H1 (cell line): ENCODE measurements around the gene ADCY5. TPM values are rescaled to one million over a fixed set of nuclear protein-coding genes. Genes with fewer than 3 reads are reported as not detected.

Source experiments
- ATF3 ChIP-seq: IDR thresholded peaks from 2 replicates; pipeline ENCODE4 v1.6.1; 2011; ENCODE audit warnings: low read depth, mild to moderate bottlenecking, low read length; ENCODE audit not compliant: insufficient read depth
- KDM5A ChIP-seq: fragments of 200-600 bp; IDR thresholded peaks from 2 replicates; pipeline ENCODE4 v1.7.1; 2012; ENCODE audit warnings: mild to moderate bottlenecking, low read length, inconsistent platforms, mixed read lengths
- MAX ChIP-seq: IDR thresholded peaks from 2 replicates; pipeline ENCODE4 v1.6.1; 2012; ENCODE audit warnings: inconsistent platforms
- SAP30 ChIP-seq: fragments of 300-600 bp; sonication (generic); IDR thresholded peaks from 2 replicates; pipeline ENCODE4 v1.7.1; 2012; ENCODE audit warnings: low read length, moderate library complexity, mild to moderate bottlenecking, inconsistent platforms; ENCODE audit not compliant: insufficient read depth, insufficient replicate concordance
- ZNF274 ChIP-seq: IDR thresholded peaks from 2 replicates; pipeline ENCODE4 v1.7.0; 2012; ENCODE audit warnings: low read length, borderline replicate concordance; ENCODE audit errors: extremely low read depth
- polyA plus RNA-seq, 7 experiments: library from polyadenylated mRNA; depleted of rRNA in 3 of 7; stranded (reverse) in 5 of 7; unstranded in 2 of 7; fragments of >200 nt in 5 of 7; fragments of 200-250 nt in 2 of 7; gene quantifications; 1 replicate in 5 of 7; 2 replicates in 1 of 7; 4 replicates in 1 of 7; pipeline versions ENCODE4 v1.2.1 to v1.2.3, GENCODE V29; 2011 to 2013; ENCODE audit warnings: missing spikeins in 2 of 7, mixed read lengths in 2 of 7
- total RNA-seq: library from RNA; stranded (reverse); fragmentation: NEBNext Ultra II Directional; extraction: Animal tissue kit (Norgen Biotek cat#: 25700); gene quantifications from 2 replicates; pipeline ENCODE4 v1.2.1, GENCODE V29; 2021

Gene ADCY5
- total and polyA plus RNA-seq, 2 of the 8 experiments (the other 6 are each of a cell fraction or from before 2014, with no cell fraction given) = 18.9 to 40.8 TPM

- no peak for TF ChIP-seq ZNF274
- no peak for TF ChIP-seq MAX
- no peak for TF ChIP-seq SAP30
- TF ChIP-seq KDM5A = no peak
- TF ChIP-seq ATF3 = no peak
Observed at GRCh38 chr3:123331006-123331405, 117.9 kb downstream of the ADCY5 start (continued).
